ENCODE results near the gene CCDC85B. TPM values are rescaled to one million over a fixed set of nuclear protein-coding genes. Genes with fewer than 3 reads are reported as not detected.
A peak's percentile ranks its signal among the peaks of the same experiment; 100 is the strongest.

CCDC85B gene
- total RNA-seq, 1 donor from 2014 or later, result 8.4 TPM

DNA sequence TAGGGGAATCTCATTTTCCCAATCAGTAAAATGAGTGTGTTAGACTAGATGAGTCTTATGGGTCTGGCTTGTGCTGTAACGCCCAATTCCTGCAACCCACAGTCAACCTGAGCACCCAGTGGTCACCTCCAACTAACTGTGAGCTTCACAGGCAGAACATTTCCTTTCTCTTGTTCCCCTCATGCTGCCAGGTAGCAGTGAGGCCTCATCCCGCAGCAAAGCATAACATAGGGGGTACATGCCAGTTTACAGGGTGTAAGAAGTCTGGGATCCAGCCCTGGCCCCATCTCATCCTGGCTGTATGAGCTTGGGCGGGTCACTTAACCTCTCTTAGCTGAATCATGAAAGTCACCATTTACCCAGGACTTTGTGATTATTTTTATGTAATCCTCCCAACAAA, 21.6 kb upstream of the CCDC85B start:
- no peak for DNase-seq (ENCODE audit: low spot score)

DNA sequence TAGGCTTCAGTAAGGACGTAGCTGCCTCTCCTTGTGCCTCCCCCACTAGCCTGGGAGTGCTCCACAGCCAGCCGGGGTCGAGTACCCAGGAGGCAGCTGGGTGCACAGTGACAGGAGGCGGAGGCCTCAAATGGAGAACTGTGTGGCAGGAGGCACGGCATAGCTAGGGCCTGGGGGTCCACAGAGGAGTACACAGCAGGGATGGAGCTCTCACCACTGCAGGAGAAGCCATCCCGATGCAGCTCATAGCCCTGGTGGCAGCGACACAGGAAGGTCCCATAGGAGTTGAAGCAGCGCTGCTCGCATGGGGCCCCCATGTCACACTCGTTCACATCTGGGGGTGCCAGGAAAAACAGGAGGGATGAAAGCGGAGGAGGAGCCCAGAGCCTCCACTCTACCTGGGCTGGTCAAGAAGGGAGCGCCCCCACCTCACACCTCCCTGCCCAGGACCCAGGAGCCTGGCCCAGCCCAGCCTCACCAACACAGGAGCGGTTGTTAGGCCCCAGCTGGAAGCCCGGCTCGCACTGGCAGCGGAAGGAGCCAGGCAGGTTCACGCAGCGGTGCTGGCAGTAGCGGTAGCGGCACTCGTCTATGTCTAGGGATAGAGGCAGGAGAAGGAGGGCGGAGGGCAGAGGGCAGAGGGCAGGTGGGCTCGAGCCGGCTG, 20.7 kb upstream of the CCDC85B start:
- DNase-seq (ENCODE audit: low spot score), result no peak

DNA sequence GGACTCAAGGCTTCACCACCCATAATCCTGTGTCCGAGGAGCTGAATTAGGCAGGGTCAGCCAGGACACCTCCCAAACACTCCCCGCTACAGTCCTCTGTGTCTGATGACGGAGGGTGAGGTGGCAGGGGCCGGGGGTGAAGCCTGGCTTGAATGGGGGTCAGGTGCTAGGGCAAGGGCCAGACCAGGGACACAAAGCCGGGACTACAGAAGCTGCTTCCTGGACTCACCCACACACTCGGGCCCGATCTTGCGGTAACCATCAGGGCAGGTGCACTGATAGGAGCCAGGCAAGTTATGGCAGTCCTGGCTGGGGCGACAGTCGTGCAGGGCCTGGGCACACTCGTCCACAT, 20.2 kb upstream of the CCDC85B start:
- no peak for DNase-seq (ENCODE audit: low spot score)

DNA sequence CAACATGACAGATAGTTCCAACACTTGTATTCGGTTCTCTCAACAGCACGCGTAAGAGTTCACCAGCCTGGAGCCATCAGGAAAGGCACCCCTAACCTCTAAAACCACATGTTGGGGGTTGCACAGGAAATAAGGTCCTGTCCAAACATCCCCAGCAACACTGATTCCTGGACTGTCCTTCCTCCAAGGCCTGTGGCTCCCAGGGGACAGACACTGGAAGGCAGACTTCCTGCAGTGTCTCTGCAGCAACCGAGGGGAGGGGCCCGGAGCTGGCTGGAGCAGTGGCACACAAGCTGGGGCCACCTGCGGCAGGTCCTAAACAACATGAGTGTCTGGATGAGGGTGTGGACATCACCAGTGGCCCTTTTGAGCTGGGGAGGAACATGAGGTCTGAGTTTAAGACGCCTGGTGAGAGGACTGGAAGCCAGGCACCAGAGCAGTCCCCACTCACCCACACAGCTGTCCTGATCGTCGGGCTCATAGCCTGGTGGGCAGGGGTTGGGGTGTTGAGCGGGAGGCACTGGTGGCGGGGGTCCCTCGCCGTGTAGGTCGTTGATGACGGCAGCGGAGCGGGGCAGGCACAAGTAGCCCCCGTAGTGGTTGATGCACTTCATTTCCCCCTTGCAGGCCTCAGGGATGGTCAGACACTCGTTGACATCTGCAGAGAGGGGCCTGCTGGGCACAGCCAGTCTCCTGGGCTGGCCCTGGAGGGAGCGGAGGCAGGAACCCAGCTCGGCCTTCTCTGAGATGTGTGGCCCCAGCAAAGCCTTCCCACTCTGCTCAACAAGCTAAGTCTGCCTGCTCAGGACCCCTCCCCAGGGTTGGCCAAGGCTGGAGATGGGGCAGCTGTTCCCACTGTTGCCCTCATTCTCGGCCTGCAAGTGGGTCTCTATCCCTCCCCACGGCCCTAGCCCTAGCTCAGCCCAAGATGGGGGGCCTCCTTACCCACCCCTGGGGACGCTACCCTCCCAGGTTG, 19.5 kb upstream of the CCDC85B start:
- DNase-seq (ENCODE audit: low spot score), result no peak

DNA sequence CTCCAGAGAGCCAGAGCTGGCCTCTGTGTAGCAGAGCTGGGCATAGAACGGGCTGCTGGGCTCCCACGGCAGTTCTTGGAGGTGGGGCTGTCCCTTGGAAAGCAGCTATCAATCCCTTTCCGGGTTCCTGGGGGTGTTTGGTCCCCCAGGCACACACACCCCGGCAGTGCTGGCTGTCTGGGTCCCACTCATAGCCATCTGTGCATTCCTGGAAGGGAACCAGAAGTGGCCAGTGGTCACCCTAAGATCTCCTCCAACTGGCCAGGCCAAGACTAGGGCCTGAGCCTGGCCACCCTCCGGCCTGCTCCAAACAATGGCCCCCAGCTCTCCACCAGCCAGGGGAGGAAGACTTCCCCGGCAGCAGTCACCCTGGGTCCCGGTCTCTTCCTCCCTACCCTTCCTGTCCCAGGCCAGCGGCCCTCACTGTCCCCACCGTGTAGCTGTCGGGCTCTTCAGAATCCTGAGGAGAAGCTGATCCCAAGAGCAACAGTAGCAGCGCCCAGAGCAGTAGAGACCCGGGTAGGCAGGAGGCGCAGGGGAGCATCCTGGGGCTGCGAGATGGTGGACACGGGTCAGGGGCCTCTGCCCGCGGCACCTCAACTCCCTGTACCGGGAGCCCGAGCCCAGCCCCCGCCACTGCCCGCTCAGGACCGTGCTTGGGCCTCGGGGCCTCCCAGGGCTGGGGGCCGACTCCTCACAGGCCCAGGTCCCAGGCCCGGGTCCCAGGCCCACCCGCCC, 18.5 kb upstream of the CCDC85B start:
- DNase-seq (ENCODE audit: low spot score), result peak; percentile 40

DNA sequence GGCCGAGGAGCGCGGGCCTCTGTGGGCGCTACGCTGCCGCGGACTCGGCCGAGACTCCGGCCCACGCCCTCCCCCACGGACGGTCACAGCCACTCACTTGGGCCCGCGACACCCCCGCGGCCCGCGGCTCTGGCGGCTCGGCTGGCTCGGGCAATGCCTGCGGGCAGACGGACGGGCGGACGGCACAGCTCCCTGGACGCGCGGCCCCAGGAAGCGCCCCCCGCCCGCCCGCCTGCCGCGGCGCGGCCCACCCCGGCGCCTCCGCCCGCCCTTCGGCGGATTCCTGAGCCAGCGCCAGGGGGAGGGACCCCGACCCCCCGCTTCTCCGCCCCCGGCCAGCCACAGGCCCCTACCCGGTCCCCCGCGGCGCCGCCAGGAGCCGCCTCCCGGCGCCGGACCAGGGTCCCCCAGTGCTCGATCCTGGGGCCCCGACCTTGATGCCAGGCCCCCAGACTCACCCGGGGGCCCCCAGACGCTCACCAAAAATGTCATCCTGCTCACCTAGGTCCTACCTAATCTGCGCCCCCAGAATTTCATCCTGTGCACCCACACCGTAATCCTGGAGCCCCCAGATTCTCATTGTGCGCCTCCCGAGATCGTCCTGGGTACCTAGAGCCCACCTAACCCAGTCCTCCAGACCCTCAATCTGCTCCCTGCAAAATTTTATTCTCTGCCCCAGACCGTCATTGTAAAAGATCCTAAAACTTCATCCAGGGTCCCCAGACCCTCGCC, 17.7 kb upstream of the CCDC85B start, which contains the start of gene EFEMP2:
EFEMP2 (minus strand) TSS at position 215 of the 732 bp plus-strand sequence. CDS start 446 bp downstream, outside the sequence.
- DNase-seq (ENCODE audit: low spot score), result peak; percentile 73

DNA sequence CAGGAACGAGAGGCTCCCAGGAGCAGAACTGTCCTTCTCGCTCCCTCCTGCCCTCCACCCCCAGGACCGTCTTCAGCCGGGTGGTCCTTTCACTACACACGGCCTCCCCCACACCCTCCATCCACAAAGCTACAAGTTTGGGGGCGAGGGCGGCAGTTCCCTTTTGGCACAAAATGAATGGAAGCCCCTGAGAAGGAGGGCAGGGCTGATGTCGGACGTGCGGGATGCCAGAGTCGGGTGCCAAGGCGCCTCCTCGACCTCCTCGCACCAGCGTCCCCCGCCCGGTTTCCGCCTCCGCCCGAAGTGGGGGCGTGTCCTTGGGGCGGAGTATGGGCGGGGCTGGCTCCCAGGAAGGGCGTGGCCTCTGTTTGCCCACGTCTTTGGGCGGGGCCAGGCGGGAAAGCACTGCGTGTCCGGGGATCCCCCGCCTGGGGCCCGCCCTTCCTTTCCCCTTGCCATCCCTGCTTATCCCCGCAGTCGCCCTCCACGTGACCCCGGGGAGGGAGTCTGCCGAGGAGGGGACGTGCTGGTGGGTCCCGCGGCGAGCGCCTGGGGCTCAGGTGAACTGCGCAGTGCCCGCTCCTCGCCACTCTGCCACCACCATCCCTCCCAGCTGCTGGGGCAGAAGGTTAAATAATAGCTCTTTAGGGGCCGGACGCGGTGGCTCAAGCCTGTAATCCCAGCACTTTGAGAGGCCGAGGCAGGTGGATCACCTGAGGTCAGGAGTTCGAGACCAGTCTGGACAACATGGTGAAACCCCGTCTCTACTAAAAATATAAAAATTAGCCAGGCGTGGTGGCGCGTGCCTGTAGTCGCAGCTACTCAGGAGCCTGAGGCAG, 16.9 kb upstream of the CCDC85B start:
- DNase-seq (ENCODE audit: low spot score), result peak; percentile 96

DNA sequence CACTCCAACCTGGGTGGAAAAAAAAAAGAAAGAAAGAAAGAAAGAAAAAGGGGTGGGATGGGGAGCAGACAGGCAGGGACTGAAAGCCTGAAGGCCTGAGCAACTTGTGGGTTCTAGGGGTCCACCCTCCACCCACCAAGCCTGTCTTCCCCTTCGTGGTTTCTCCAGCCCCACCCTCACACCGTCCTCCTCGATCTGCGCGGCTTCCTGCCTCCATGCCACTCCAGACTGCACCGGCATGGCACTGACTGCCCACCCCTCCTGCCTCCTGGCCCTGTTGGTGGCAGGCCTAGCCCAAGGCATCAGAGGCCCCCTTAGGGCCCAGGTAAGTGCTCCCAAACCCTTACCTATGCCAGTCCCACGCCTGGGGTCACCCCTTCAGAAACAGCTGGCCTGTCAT, 10.9 kb upstream of the CCDC85B start, which contains the start of gene CTSW:
CTSW (plus strand) TSS at position 221 of the 400 bp plus-strand sequence; CDS start at position 239, 18 bp downstream.
- no peak for DNase-seq (ENCODE audit: low spot score)

DNA sequence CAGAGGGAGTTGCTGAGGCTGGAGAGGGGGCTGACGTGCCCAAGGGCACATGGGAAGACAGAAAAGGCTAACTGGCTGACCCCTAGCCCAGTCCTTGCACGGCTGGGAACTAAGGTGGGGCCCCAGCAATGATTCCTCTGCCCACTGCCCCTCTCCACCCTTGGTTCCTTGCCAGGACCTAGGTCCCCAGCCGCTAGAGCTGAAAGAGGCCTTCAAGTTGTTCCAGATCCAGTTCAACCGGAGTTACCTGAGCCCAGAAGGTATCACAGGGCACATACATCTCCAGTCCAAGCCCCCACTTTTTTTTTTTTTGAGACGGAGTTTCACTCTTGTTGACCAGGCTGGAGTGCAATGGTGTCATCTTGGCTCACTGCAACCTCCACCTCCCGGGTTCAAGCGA, 10.4 kb upstream of the CCDC85B start:
- no peak for DNase-seq (ENCODE audit: low spot score)

DNA sequence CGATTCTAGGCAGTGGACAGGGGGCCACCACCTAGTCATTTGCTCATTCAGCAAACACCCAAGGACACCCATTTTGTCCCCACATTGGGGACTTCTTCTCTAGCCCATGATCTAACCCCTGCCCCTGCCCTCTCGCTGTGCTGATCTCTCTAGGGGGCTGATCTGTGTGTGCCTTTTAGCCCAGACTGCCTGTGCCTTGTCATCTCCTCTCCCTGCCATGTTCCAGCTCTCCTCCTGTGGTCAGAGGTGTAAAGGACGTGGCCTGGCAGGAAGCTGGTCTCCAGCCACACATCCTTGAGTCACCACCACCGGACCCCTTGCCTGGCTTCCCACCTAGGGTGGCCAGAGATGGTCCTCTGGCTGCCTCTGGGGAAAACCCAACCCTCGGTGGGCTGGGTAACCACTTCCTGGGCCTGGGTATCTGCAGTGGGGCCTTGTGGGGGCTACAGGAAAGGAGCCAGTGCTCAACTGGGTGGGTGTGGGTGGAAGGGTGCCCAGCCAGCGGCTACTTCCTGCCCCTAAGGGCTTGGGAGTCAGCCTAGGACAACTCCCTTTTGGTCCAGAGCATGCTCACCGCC, 9.5 kb upstream of the CCDC85B start:
- DNase-seq (ENCODE audit: low spot score), result no peak

DNA sequence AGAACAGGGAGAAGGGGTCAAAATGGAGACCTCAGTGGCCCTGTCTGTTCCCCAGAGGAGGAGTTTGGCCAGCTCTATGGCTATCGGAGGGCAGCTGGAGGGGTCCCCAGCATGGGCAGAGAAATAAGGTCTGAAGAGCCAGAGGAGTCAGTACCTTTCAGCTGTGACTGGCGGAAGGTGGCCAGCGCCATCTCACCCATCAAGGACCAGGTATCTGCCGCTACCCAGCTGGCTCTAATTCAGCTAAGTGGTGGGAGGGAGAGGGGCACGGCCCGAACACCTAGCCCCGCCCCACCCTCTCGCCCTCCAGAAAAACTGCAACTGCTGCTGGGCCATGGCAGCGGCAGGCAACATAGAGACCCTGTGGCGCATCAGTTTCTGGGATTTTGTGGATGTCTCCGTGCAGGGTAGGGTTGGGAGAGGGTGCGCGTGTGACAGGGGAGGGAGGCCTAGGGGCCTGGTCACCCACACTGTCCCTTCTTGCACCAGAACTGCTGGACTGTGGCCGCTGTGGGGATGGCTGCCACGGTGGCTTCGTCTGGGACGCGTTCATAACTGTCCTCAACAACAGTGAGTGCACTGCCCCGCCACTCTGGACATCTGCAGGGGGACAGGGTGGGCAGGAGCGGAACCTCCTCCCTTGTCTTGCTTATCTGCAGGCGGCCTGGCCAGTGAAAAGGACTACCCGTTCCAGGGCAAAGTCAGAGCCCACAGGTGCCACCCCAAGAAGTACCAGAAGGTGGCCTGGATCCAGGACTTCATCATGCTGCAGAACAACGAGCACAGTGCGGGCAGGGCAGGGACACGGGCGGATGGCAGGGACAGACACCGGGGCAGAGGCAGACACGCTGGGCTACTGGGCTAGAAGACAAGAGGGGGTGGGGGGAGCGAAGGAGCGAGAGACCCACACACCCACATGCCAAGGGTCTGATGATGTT, 8.1 kb upstream of the CCDC85B start:
- no peak for DNase-seq (ENCODE audit: low spot score)

DNA sequence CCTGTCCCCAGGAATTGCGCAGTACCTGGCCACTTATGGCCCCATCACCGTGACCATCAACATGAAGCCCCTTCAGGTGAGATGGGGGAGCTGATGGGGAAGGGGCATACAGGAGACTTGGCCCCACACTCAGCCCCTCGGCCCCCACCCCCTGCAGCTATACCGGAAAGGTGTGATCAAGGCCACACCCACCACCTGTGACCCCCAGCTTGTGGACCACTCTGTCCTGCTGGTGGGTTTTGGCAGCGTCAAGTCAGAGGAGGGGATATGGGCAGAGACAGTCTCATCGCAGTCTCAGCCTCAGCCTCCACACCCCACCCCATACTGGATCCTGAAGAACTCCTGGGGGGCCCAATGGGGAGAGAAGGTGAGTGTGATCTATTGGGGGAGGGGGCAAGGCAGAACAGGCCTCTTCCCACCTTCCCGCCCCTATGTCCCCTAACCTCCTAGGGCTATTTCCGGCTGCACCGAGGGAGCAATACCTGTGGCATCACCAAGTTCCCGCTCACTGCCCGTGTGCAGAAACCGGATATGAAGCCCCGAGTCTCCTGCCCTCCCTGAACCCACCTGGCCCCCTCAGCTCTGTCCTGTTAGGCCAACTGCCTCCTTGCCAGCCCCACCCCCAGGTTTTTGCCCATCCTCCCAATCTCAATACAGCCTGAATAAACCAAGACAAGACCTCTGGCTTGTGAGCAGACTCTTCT, 7.3 kb upstream of the CCDC85B start:
- DNase-seq (ENCODE audit: low spot score), result no peak

DNA sequence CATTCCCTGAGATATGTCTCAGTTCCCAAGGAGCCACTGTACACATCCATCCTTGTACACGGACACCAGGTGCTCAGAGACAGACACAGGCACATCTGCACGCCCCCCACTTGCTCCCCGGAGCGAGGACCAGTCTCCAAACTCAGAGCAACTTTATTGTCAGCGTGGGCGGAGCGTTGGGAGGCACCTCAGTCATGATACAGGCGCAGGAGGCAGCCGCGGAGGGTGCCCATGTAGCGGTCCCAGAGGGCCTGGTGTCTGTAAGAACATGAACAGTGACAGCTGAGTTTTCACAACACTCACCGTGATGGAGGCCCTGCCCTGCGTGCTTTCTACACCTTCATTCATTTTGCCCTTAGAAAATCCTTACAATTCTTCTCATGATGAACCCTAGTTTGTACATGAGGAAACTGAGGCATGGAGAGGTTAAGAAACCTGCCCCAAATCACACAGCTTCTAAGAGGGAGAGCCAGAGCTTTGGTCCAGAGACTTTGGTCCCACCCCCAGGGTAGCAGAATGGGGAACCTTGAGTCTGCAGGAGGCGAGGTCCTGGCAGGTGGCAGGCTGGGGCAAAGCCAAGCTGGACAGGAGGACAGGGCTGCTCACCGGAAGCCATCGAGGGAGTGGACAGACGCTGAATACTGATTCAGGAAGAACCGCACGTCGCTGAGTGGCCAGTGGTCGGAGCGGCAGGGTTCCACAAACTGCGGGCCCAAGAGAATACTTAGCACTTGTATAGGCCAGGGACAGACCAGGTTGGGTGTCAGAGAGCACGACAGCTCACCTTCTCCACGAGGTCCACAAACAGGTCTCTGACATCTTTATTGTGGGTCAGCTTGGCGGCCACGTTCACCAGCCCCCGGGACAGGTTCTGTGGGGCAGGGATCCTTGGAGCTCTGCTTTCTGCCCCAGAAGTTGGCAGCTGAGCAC, 6.4 kb upstream of the CCDC85B start:
- no peak for DNase-seq (ENCODE audit: low spot score)

DNA sequence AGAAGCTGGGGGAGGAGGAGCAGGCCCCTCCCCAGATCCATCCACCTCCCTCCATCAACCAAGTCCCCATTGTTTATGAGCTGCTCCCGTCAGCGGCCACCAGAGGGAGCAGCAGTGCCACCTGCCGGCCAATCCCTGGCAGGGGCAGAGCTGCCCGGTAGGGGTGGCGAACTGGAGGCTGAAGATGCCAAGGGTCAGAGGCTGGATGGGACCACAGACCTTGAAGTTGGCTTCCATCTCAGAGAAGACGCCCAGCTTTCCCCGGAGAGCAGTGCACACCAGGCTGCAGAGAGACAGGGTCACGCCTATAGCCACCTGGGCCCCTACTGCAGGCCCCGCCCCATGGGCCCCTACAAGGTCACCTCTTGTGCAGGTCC, 5.8 kb upstream of the CCDC85B start:
- DNase-seq (ENCODE audit: low spot score), result peak; percentile 67

DNA sequence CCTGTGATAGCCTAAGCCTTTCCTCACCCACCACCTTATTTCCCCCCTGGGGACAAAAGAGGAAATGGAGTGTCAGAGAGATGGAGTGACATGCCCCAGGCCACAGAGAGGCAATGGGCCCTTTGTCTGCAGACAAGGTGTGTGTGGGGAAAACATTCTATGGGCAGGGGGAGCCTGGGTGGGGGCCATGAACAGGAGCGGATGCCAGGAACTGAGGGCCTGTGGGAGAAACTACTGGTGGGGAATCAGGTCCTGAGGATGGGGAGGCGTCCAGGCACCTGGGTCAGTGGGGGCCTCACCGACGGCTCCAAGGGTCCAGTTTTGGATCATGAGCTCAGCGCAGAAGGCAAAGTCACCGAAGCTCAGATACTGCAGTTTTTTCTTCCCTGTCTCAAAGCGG, 5.2 kb upstream of the CCDC85B start:
- DNase-seq (ENCODE audit: low spot score), result no peak

DNA sequence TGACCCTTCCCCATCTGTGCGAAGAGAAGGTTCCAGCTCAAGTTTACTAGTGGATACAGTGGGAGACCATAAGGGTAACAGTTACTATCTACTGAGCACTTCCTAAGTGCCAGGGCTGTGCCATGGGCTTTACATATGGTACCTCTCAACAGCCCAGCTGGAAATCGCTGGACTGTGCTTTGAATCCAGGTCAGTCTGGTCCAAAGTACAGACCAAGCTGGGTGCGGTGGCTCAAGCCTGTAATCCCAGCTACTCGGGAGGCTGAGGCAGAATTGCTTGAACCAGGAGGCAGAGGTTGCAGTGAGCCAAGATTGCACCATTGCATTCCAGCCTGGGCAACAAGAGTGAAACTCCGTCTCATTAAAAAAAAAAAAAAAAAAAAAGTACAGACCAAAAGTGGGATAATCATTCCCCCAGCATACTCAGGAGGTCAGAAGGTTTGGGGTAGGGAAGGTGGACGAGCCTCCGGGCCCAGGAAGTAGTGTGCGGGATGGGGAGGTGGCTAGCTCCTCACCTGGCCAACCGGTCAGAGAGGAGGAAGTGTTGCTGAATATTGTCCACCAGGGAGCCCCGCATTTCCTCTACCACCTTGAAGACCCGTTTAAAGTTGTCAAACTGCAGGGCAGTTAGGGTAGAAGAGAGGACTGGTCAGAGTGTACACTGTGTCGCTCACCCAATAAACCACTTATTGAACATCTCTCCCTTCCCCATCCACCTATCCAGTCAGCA, 4.5 kb upstream of the CCDC85B start:
- no peak for DNase-seq (ENCODE audit: low spot score)
